Activated CD4-positive, alpha-beta memory T cell treated with anti-CD3 and anti-CD28 coated beads, Interleukin-2, amount 10 ng/mL, durations not matched to agents 7 days and 5 days (primary cell): ENCODE results near the gene MIEN1. TPM values are rescaled to one million over a fixed set of nuclear protein-coding genes. Genes with fewer than 3 reads are reported as not detected.

Source experiments
- CTCF ChIA-PET: fragments of 350-600 bp; sonication (Branson Sonifier 250); formaldehyde crosslinking; loops from one replicate; lab custom pipeline; 2021; ENCODE audit warnings: antibody characterized with exemption, inconsistent platforms; lab: Charles Lee
- POLR2A ChIA-PET: fragments of 350-600 bp; sonication (Branson Sonifier 250); formaldehyde crosslinking; loops from one replicate; lab custom pipeline; 2021; ENCODE audit warnings: antibody characterized with exemption; lab: Charles Lee
- DNase-seq: peaks from one replicate; pipeline ENCODE4 v3.0.0-alpha.2; 2020
- H3K27ac Mint-ChIP-seq: one replicate; pipeline ENCODE4 v1.8.0; 2021; ENCODE audit warnings: mild to moderate bottlenecking, mixed read lengths
- H3K27me3 Mint-ChIP-seq: one replicate; pipeline ENCODE4 v1.8.0; 2021; ENCODE audit warnings: mixed read lengths
- H3K36me3 Mint-ChIP-seq: one replicate; pipeline ENCODE4 v1.8.0; 2021; ENCODE audit warnings: low read depth, mixed read lengths
- H3K4me1 Mint-ChIP-seq: one replicate; pipeline ENCODE4 v1.8.0; 2021; ENCODE audit warnings: mixed read lengths
- H3K4me3 Mint-ChIP-seq: one replicate; pipeline ENCODE4 v1.8.0; 2021; ENCODE audit warnings: mild to moderate bottlenecking, mixed read lengths
- H3K9me3 Mint-ChIP-seq: one replicate; pipeline ENCODE4 v1.8.0; 2021; ENCODE audit warnings: mixed read lengths
- total RNA-seq, 2 experiments: library from RNA; stranded (reverse); gene quantifications; one replicate each; pipeline ENCODE4 v1.2.3, GENCODE V29; 2021

Gene MIEN1
- total RNA-seq, 2 experiments from 2014 or later, result 40.1 to 45.1 TPM

- Mint-ChIP-seq H3K36me3 (peaks cover 2% of the 10 kb centered on the region), H3K27me3 (peaks cover 32% of the 10 kb centered on the region), H3K4me3 (no peak overlapping the region), H3K4me1 (peaks cover 7% of the 10 kb centered on the region), H3K9me3 (no peaks in the 10 kb centered on the region), H3K27ac (no peak overlapping the region)
- no peak for DNase-seq
- CTCF ChIA-PET, result interaction anchor here (1.7 kb wide), 1 partner anchor 33 kb away, joined by 3 read pairs; the partner anchor contains the start of gene MIEN1
- POLR2A ChIA-PET, result interaction anchor here (1.7 kb wide), 1 partner anchor 8 kb away, joined by 8 read pairs; the partner anchor contains the start of gene PGAP3
These were observed 33.6 kb downstream of the MIEN1 start for GRCh38 chr17:39696731-39697130.

- Mint-ChIP-seq H3K27ac (no peak overlapping the region), H3K27me3 (peaks cover 17% of the 10 kb centered on the region), H3K4me3 (no peak overlapping the region), H3K9me3 (no peaks in the 10 kb centered on the region), H3K36me3 (peaks cover 2% of the 10 kb centered on the region), H3K4me1 (peaks cover 4% of the 10 kb centered on the region)
- ChIA-PET CTCF (interaction anchor here (1.5 to 2.0 kb wide), 3 partner anchors 35 to 73 kb away, joined by 3 to 4 read pairs (median 4); partner anchors contain the start of gene MIEN1), POLR2A (no interaction called here)
- no peak for DNase-seq
These were observed 35.2 kb downstream of the MIEN1 start for GRCh38 chr17:39695089-39695474.

- ChIA-PET POLR2A (no interaction called here), CTCF (interaction anchor here (1.5 to 2.0 kb wide), 2 partner anchors 41 to 73 kb away, joined by 4 read pairs; no protein-coding TSS in a partner anchor)
- Mint-ChIP-seq H3K9me3 (no peaks in the 10 kb centered on the region), H3K27me3 (peaks cover 14% of the 10 kb centered on the region), H3K4me3 (no peak overlapping the region), H3K36me3 (peaks cover under 1% of the 10 kb centered on the region), H3K27ac (no peak overlapping the region), H3K4me1 (peaks cover 1% of the 10 kb centered on the region)
- no peak for DNase-seq
These were observed 35.7 kb downstream of the MIEN1 start for GRCh38 chr17:39694593-39694992.

GRCh38 chr17:39688945-39689344, 41.4 kb downstream of the MIEN1 start:
- peak overlapping the region; percentile 95 for H3K4me3 Mint-ChIP-seq
- peak overlapping the region; percentile 59 for H3K27ac Mint-ChIP-seq
- no peak for DNase-seq
- H3K4me1 Mint-ChIP-seq, result peaks cover 25% of the 10 kb centered on the region
- CTCF ChIA-PET, result interaction anchor here (0.7 to 1.7 kb wide), 2 partner anchors 20 to 42 kb away, joined by 5 to 8 read pairs; partner anchors contain the start of gene PNMT
- peaks cover 15% of the 10 kb centered on the region for H3K36me3 Mint-ChIP-seq
- POLR2A ChIA-PET, result interaction anchor here (0.6 to 4.1 kb wide), 8 partner anchors 8 to 291 kb away, joined by 3 to 71 read pairs (median 7); partner anchors contain the start of genes MIEN1 and PSMD3
- H3K27me3 Mint-ChIP-seq, result no peaks in the 10 kb centered on the region
- no peaks in the 10 kb centered on the region for H3K9me3 Mint-ChIP-seq

- Mint-ChIP-seq H3K36me3 (peaks cover 16% of the 10 kb centered on the region), H3K4me3 (peak overlapping the region; percentile 95), H3K9me3 (no peaks in the 10 kb centered on the region), H3K4me1 (peaks cover 25% of the 10 kb centered on the region), H3K27me3 (no peaks in the 10 kb centered on the region), H3K27ac (peak overlapping the region; percentile 94)
- ChIA-PET POLR2A (interaction anchor here (0.6 to 4.1 kb wide), 16 partner anchors 8 to 292 kb away, joined by 3 to 71 read pairs (median 4); partner anchors contain the start of genes MED1, MIEN1, PSMD3 and STARD3), CTCF (interaction anchor here (0.7 to 1.8 kb wide), 7 partner anchors 10 to 104 kb away, joined by 3 to 8 read pairs (median 5); partner anchors contain the start of gene PNMT)
- DNase-seq, result no peak
These were observed 41.9 kb downstream of the MIEN1 start for GRCh38 chr17:39688475-39688835.

- DNase-seq, result peak; percentile 85
- CTCF ChIA-PET, result interaction anchor here (0.6 to 1.8 kb wide), 9 partner anchors 9 to 105 kb away, joined by 3 to 8 read pairs (median 5); partner anchors contain the start of gene PNMT
- no peaks in the 10 kb centered on the region for H3K9me3 Mint-ChIP-seq
These were observed 42.5 kb downstream of the MIEN1 start, which contains the start of gene PGAP3 for GRCh38 chr17:39687546-39688474. TSS of gene PGAP3 (minus strand) at chr17:39688057. CDS start at chr17:39688014, 43 bp downstream.

GRCh38 chr17:39687101-39687545, 43.2 kb downstream of the MIEN1 start:
- CTCF ChIA-PET, result interaction anchor here (1.2 to 1.8 kb wide), 3 partner anchors 11 to 64 kb away, joined by 5 to 7 read pairs (median 5); no protein-coding TSS in a partner anchor
- Mint-ChIP-seq H3K27ac (peak overlapping the region; percentile 94), H3K4me3 (peak overlapping the region; percentile 95), H3K4me1 (peaks cover 28% of the 10 kb centered on the region), H3K9me3 (no peaks in the 10 kb centered on the region), H3K36me3 (peaks cover 22% of the 10 kb centered on the region), H3K27me3 (no peaks in the 10 kb centered on the region)
- no peak for DNase-seq
- POLR2A ChIA-PET, result interaction anchor here (0.6 to 4.1 kb wide), 8 partner anchors 10 to 69 kb away, joined by 3 to 71 read pairs (median 4); partner anchors contain the start of genes ERBB2 and MIEN1

More at GRCh38 chr17:39687546-39688474, 42.5 kb downstream of the MIEN1 start, which contains the start of gene PGAP3:
- no peaks in the 10 kb centered on the region for H3K27me3 Mint-ChIP-seq
- H3K36me3 Mint-ChIP-seq, result peaks cover 22% of the 10 kb centered on the region
- peak within 1 kb of the TSS; percentile 95 for H3K4me3 Mint-ChIP-seq
- POLR2A ChIA-PET, result interaction anchor here (0.6 to 4.1 kb wide), 25 partner anchors 9 to 293 kb away, joined by 3 to 71 read pairs (median 4); partner anchors contain the start of genes ERBB2, MED1, MIEN1 and PSMD3
- peak within 1 kb of the TSS; percentile 94 for H3K27ac Mint-ChIP-seq
- peaks cover 28% of the 10 kb centered on the region for H3K4me1 Mint-ChIP-seq

GRCh38 chr17:39684369-39685192, 45.8 kb downstream of the MIEN1 start:
- ChIA-PET CTCF (interaction anchor here (1.0 to 1.3 kb wide), 2 partner anchors 50 to 177 kb away, joined by 3 to 4 read pairs; no protein-coding TSS in a partner anchor), POLR2A (no interaction called here)
- no peak for DNase-seq
- H3K27ac Mint-ChIP-seq, result no peak overlapping the region
- H3K4me1 Mint-ChIP-seq, result peaks cover 40% of the 10 kb centered on the region
- H3K4me3 Mint-ChIP-seq, result no peak overlapping the region
- H3K9me3 Mint-ChIP-seq, result no peaks in the 10 kb centered on the region
- H3K36me3 Mint-ChIP-seq, result peaks cover 22% of the 10 kb centered on the region
- no peaks in the 10 kb centered on the region for H3K27me3 Mint-ChIP-seq

GRCh38 chr17:39683295-39683939, 46.9 kb downstream of the MIEN1 start:
- POLR2A ChIA-PET, result no interaction called here
- no peaks in the 10 kb centered on the region for H3K27me3 Mint-ChIP-seq
- no peak for DNase-seq
- H3K27ac Mint-ChIP-seq, result no peak overlapping the region
- peaks cover 19% of the 10 kb centered on the region for H3K36me3 Mint-ChIP-seq
- H3K4me1 Mint-ChIP-seq, result peaks cover 43% of the 10 kb centered on the region
- CTCF ChIA-PET, result interaction anchor here (0.5 to 2.2 kb wide), 4 partner anchors 14 to 49 kb away, joined by 3 to 9 read pairs (median 4); partner anchors contain the start of gene MIEN1
- H3K4me3 Mint-ChIP-seq, result no peak overlapping the region
- H3K9me3 Mint-ChIP-seq, result no peaks in the 10 kb centered on the region

- Mint-ChIP-seq H3K4me1 (peaks cover 59% of the 10 kb centered on the region), H3K27me3 (no peaks in the 10 kb centered on the region), H3K36me3 (peaks cover 14% of the 10 kb centered on the region), H3K4me3 (no peak overlapping the region), H3K27ac (peak overlapping the region; percentile 83), H3K9me3 (no peaks in the 10 kb centered on the region)
- ChIA-PET CTCF (interaction anchor here (0.8 to 2.6 kb wide), 10 partner anchors 8 to 58 kb away, joined by 3 to 16 read pairs (median 4); partner anchors contain the start of genes MIEN1 and PNMT), POLR2A (interaction anchor here (0.6 to 8.8 kb wide), 5 partner anchors 9 to 360 kb away, joined by 3 to 71 read pairs (median 16); partner anchors contain the start of genes MIEN1, PGAP3 and PNMT)
- peak; percentile 56 for DNase-seq
These were observed 50.7 kb downstream of the MIEN1 start for GRCh38 chr17:39679521-39680192.
